H9 (cell line): ENCODE results near the gene NRG2. TPM values are rescaled to one million over a fixed set of nuclear protein-coding genes. Genes with fewer than 3 reads are reported as not detected.

ENCODE experiments used
- DNase-seq: peaks from one replicate; pipeline ENCODE4 v3.0.0-alpha.2; 2017
- H2AFZ ChIP-seq: one replicate; pipeline ENCODE4 v1.6.1; 2013; ENCODE audit warnings: mild to moderate bottlenecking, low read length, control low read depth, moderate library complexity
- H2AK5ac ChIP-seq: 2 replicates; pipeline ENCODE4 v1.6.1; 2013; ENCODE audit warnings: low read length, control low read depth, mixed read lengths; ENCODE audit not compliant: insufficient read length
- H2BK120ac ChIP-seq: one replicate; pipeline ENCODE4 v1.6.1; 2013; ENCODE audit warnings: low read depth, mild to moderate bottlenecking, low read length, control low read depth, inconsistent platforms; ENCODE audit not compliant: poor library complexity, severe bottlenecking
- H2BK12ac ChIP-seq: 2 replicates; pipeline ENCODE4 v1.6.1; 2013; ENCODE audit warnings: low read length, control low read depth, mixed read lengths, low read depth; ENCODE audit not compliant: insufficient read length
- H2BK15ac ChIP-seq: 2 replicates; pipeline ENCODE4 v1.6.1; 2013; ENCODE audit warnings: low read depth, low read length, control low read depth
- H2BK20ac ChIP-seq: one replicate; pipeline ENCODE4 v1.6.1; 2013; ENCODE audit warnings: low read depth, mild to moderate bottlenecking, low read length, control low read depth, inconsistent platforms; ENCODE audit not compliant: poor library complexity, severe bottlenecking
- H2BK5ac ChIP-seq: 2 replicates; pipeline ENCODE4 v1.6.1; 2013; ENCODE audit warnings: low read length, control low read depth, mixed read lengths; ENCODE audit not compliant: insufficient read length
- H3K14ac ChIP-seq: 2 replicates; pipeline ENCODE4 v1.6.1; 2013; ENCODE audit warnings: low read length, control low read depth; ENCODE audit not compliant: insufficient read depth
- H3K18ac ChIP-seq: 2 replicates; pipeline ENCODE4 v1.6.1; 2013; ENCODE audit warnings: low read depth, mild to moderate bottlenecking, mixed read lengths, low read length, control low read depth; ENCODE audit not compliant: insufficient read length
- H3K23ac ChIP-seq: 2 replicates; pipeline ENCODE4 v1.6.1; 2013; ENCODE audit warnings: low read length, control low read depth, mixed read lengths, low read depth; ENCODE audit not compliant: insufficient read length
- H3K23me2 ChIP-seq: 2 replicates; pipeline ENCODE4 v1.6.1; 2013; ENCODE audit warnings: low read depth, mild to moderate bottlenecking, mixed read lengths, low read length, control low read depth; ENCODE audit not compliant: insufficient read length, poor library complexity, severe bottlenecking
- H3K27ac ChIP-seq: 2 replicates; pipeline ENCODE4 v1.5.1; 2013; ENCODE audit warnings: low read length, control low read depth, mixed read lengths, low read depth; ENCODE audit not compliant: insufficient read length
- H3K27me3 ChIP-seq: 2 replicates; pipeline ENCODE4 v1.6.1; 2013; ENCODE audit warnings: low read length, control low read depth, inconsistent platforms; ENCODE audit not compliant: insufficient read depth
- H3K4ac ChIP-seq: 2 replicates; pipeline ENCODE4 v1.6.1; 2013; ENCODE audit warnings: low read depth, mild to moderate bottlenecking, control low read depth, inconsistent platforms, low read length, moderate library complexity
- H3K4me1 ChIP-seq: 2 replicates; pipeline ENCODE4 v1.6.1; 2013; ENCODE audit warnings: low read length, control low read depth, inconsistent platforms; ENCODE audit not compliant: insufficient read depth
- H3K4me2 ChIP-seq: 2 replicates; pipeline ENCODE4 v1.6.1; 2013; ENCODE audit warnings: low read length, control low read depth, mixed read lengths; ENCODE audit not compliant: insufficient read length, insufficient read depth
- H3K56ac ChIP-seq: 2 replicates; pipeline ENCODE4 v1.6.1; 2013; ENCODE audit warnings: low read depth, mild to moderate bottlenecking, mixed read lengths, low read length, control low read depth; ENCODE audit not compliant: insufficient read length
- H3K79me1 ChIP-seq: 2 replicates; pipeline ENCODE4 v1.6.1; 2013; ENCODE audit warnings: low read depth, mild to moderate bottlenecking, moderate library complexity, low read length, control low read depth, inconsistent platforms; ENCODE audit not compliant: insufficient read depth, poor library complexity, severe bottlenecking
- H3K79me2 ChIP-seq: 2 replicates; pipeline ENCODE4 v1.6.1; 2013; ENCODE audit warnings: low read length, control low read depth, inconsistent platforms; ENCODE audit not compliant: insufficient read depth
- H3K9ac ChIP-seq: 2 replicates; pipeline ENCODE4 v1.6.1; 2013; ENCODE audit warnings: low read length, control low read depth, mixed read lengths; ENCODE audit not compliant: insufficient read length; ENCODE audit errors: extremely low read depth
- H3K9me3 ChIP-seq: one replicate; pipeline ENCODE4 v1.6.1; 2013; ENCODE audit warnings: low read depth, low read length, inconsistent platforms; ENCODE audit not compliant: control insufficient read depth
- H3T11ph ChIP-seq: one replicate; pipeline ENCODE4 v1.6.1; 2013; ENCODE audit warnings: mild to moderate bottlenecking, low read length, control low read depth, inconsistent platforms
- H4K20me1 ChIP-seq: one replicate; pipeline ENCODE4 v1.6.1; 2013; ENCODE audit not compliant: control insufficient read depth, insufficient read length, insufficient read depth
- H4K5ac ChIP-seq: 2 replicates; pipeline ENCODE4 v1.6.1; 2013; ENCODE audit warnings: low read depth, mild to moderate bottlenecking, mixed read lengths, low read length, control low read depth; ENCODE audit not compliant: insufficient read length
- H4K8ac ChIP-seq: replicated peaks from 2 replicates; pipeline ENCODE4 v1.6.1; 2013; ENCODE audit warnings: low read length, control low read depth, mixed read lengths, low read depth; ENCODE audit not compliant: insufficient read length
- H4K91ac ChIP-seq: 2 replicates; pipeline ENCODE4 v1.6.1; 2013; ENCODE audit warnings: low read depth, mild to moderate bottlenecking, moderate library complexity, mixed read lengths, low read length, control low read depth; ENCODE audit not compliant: insufficient read length
- H3K27ac Mint-ChIP-seq, 3 experiments: 2 replicates in 2 of 3; 3 replicates in 1 of 3; pipeline ENCODE4 v1.8.0; 2020 to 2021; ENCODE audit warnings: mixed read lengths in 3 of 3, mild to moderate bottlenecking in 1 of 3, moderate library complexity in 1 of 3
- H3K27me3 Mint-ChIP-seq: 2 replicates; pipeline ENCODE4 v1.8.0; 2021; ENCODE audit warnings: low read depth, mild to moderate bottlenecking, moderate library complexity, mixed read lengths
- H3K36me3 Mint-ChIP-seq, 3 experiments: 2 replicates in 2 of 3; 3 replicates in 1 of 3; pipeline ENCODE4 v1.8.0; 2020 to 2021; ENCODE audit warnings: low read depth in 3 of 3, mixed read lengths in 3 of 3; ENCODE audit not compliant: insufficient read depth in 1 of 3
- H3K4me1 Mint-ChIP-seq, 2 experiments: 2 replicates each; pipeline ENCODE4 v1.8.0; 2020; ENCODE audit warnings: mixed read lengths in 2 of 2
- H3K4me3 Mint-ChIP-seq, 2 experiments: 2 replicates in 1 of 2; 3 replicates in 1 of 2; pipeline ENCODE4 v1.8.0; 2020 to 2021; ENCODE audit warnings: mild to moderate bottlenecking in 2 of 2, mixed read lengths in 2 of 2, moderate library complexity in 1 of 2
- H3K9me3 Mint-ChIP-seq, 2 experiments: 2 replicates in 1 of 2; 3 replicates in 1 of 2; pipeline ENCODE4 v1.8.0; 2020; ENCODE audit warnings: mild to moderate bottlenecking in 2 of 2, mixed read lengths in 2 of 2, moderate library complexity in 1 of 2
- CTCF ChIP-seq: fragments of 200-600 bp; sonication (generic); conservative IDR thresholded peaks from 3 replicates; pipeline ENCODE4 v1.8.0; 2021; ENCODE audit warnings: antibody characterized with exemption, mild to moderate bottlenecking
- WGBS: extraction: QIAGEN DNeasy Blood & Tissue Kit; methylation state at CpG from one replicate; pipeline ENCODE4 v1.1.7; 2013; ENCODE audit warnings: missing lambda C conversion rate, low lambda C conversion rate, mixed read lengths; ENCODE audit not compliant: insufficient read length; ENCODE audit errors: extremely low coverage; 5-methylcytosine and 5-hydroxymethylcytosine counted together
- total RNA-seq: library from RNA; stranded (reverse); gene quantifications from 2 replicates; pipeline ENCODE4 v1.2.1, GENCODE V29; 2021

NRG2 gene
- total RNA-seq, 1 experiment from 2014 or later = not detected

DNA sequence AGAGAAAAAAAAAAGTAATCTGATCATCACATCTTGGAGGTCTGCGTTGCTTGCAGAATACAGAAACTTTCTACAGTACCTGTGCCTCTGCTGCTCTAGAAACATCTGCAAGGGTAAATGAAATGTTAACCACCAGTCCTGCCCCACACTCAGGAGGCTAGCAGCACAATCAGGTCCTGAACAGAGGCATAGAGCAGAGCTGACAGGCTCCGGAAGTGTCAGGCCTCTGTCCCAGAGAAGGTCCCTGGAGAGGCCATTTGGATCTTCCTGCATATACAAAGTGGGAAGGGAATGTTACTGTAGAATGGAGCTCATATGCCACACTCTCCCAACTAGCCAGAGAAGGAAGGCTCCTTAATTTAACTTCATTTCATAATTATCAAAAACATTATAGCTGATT, 7.2 kb downstream of the NRG2 start:
- H3K4me3 Mint-ChIP-seq = no peak overlapping the region
- H3K27me3 Mint-ChIP-seq = peaks cover 83% of the 10 kb centered on the region
- Histone ChIP-seq H2AFZ (no peak overlapping the region), H4K8ac (no peak overlapping the region), H2BK15ac (no peak overlapping the region), H2BK5ac (no peak overlapping the region), H3K4me1 (no peaks in the 10 kb centered on the region), H3K23ac (no peak overlapping the region), H3K14ac (no peak overlapping the region), H3T11ph (no peak overlapping the region), H2BK20ac (no peak overlapping the region), H3K4me2 (no peak overlapping the region), H3K23me2 (no peaks in the 10 kb centered on the region), H2BK12ac (no peak overlapping the region), H2AK5ac (no peak overlapping the region), H3K4ac (no peak overlapping the region), H3K18ac (no peak overlapping the region), H3K27me3 (peaks cover 9% of the 10 kb centered on the region; the same call in 1 of the 2 replicates), H4K91ac (no peak overlapping the region), H2BK120ac (no peak overlapping the region), H3K56ac (no peak overlapping the region), H4K5ac (no peak overlapping the region), H4K20me1 (no peaks in the 10 kb centered on the region), H3K79me1 (no peaks in the 10 kb centered on the region), H3K79me2 (no peaks in the 10 kb centered on the region), H3K27ac (no peak overlapping the region), H3K9me3 (no peaks in the 10 kb centered on the region), H3K9ac (no peak overlapping the region)
- no CpG with 5 or more reads among the region's 2 CpGs for WGBS
- DNase-seq = no peak
- peaks cover 3 to 9% of the 10 kb centered on the region in 2 experiments for H3K9me3 Mint-ChIP-seq
- no peak for TF ChIP-seq CTCF
- H3K27ac Mint-ChIP-seq = no peak overlapping the region
- H3K36me3 Mint-ChIP-seq = no peaks in the 10 kb centered on the region
- H3K4me1 Mint-ChIP-seq = peaks cover 2 to 5% of the 10 kb centered on the region in 2 experiments
